NCI-H1092 treated with DMSO at 0.1 percent for 48 hours (cell line): Measurements from ENCODE around the gene SLK.

ENCODE experiments used
- DNase-seq: peaks from one replicate; lab custom pipeline; 2025; lab: John Stamatoyannopoulos, UW

The SLK gene

DNA sequence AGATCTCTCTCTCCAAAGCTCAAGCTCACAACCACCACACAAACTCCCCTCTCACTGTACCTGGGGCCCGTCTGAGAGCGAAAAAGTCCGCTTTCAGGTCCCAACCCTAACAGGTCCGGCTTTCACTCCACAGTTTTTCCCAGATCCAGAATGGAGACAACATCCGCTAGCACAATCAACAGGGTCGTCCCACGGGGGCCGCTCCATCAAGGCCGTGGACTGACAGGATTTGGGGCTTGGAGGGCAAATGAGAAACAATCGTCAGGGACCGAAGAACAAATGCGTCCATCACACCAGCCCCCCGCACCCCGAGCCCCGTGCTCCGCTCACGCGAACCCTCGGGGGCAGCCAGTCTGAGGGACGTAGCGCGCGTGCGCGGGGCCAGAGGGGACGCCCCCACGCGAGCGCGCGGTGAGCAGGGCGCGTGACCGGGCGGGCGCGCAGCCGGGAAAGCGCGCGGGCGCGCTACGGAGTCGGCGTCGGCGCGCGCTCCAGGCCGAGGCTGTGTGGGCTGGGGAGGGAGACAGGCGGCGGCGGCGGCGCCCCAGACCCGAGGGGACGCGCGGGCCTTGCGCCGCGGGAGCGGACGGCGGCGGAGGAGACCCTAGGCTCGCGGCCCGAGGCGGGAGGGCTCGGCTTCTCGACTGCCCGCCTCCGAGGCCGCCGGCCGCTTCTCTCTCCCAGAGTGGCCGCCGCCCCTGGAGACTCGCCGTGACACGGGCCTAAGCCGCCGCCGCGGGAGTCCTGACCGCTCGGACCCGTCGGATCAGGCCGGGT lies at the start of gene SLK:
SLK (plus strand) TSS at position 470 of the 777 bp plus-strand sequence. CDS start 606 bp downstream, outside the sequence.
- DNase-seq = peak; percentile 71

DNA sequence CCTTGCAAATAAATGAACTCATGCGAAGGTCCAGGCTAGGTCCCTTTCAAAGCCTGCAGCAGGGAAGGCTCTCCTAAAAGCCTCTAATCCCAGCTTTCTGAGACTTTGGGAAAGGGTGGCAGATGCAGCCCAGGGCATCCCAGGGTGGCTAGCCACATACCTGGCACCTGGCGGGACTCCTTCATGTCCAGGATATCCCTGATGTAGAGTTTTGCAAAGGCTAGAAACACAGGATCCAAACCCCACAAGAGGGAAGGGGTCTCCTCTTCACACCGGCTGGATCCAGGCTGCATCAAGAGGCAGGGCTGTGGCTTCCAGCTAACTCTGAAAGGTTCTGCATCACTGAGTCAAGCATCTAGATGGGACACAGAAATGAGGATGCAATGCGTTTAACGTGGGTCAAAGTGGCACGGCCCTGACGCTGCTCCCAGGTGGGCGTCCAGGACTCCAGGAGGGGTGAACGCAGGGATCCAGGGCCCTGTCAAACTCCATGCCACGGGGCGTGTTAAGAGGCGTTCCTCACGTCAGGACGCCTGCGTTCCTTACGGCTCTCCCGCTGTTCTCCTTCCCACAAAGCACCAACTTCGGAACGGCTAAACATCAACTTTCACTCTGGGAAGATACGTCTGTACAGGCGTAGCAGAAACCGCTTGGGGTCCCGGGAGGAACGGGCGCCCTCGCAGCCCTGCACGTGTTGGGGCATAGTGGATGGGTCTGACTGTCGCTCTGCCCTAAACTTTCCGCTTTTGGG lies 49.5 kb upstream of the SLK start:
- peak; percentile 35 for DNase-seq

DNA sequence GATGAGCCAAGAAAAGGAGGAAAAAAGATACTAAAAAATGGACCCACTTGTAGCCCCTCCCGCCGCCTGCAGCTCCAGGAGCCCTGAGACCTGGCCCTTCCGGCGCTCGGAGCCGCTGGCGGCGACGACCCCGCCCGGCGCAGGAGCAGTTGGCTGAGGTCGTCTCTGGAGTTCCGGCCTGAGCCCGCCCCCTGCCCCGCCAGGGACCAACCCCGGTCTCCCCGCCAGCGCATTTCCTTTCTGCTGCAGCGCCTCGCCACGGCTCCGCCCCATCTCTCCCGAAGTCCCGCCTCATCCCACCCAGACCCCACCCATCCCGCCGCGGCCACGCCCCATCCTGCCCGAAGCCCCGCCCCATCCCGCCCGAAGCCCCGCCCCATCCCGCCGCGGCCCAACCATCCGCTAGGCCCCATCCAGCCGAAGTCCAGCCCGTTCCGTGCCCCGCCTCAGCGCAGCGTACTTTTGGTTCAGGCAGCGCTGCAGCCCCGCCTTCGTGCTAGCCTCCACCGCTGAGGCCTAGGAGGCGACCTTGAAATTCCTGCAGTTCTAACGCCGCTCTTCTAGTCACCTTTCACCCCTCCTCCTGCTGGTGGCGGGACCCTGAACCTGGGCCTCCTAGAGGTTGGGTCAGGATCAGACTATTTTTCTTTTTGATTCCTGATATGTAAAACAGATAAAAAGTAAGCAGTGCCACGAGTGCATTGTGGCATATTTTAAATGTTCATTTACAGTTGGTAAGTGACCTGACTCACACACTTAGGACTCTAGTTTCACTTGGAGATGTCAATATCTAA lies 48.7 kb upstream of the SLK start, which contains the start of gene STN1:
STN1 (minus strand) TSS at position 132 of the 794 bp plus-strand sequence. CDS start 590 bp downstream, outside the sequence.
- DNase-seq = peak; percentile 91

DNA sequence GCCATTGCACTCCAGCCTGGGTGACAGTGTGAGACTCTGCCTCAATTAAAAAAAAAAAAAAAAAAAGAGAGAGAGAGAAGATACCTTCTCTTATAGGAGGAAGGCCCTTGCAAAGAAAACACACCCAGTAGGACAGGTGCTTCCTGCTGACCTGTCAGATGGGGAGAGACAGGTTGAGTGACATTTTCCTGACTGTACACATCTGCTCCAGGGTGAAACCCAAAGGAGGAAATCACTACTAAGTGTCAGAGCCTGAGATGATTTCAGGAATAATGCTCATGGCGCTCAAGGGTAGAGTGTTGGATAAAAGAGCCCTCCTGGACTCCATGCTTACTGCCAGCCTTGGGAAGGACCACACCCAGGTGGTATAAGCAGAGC lies 47.3 kb upstream of the SLK start:
- DNase-seq = no peak

DNA sequence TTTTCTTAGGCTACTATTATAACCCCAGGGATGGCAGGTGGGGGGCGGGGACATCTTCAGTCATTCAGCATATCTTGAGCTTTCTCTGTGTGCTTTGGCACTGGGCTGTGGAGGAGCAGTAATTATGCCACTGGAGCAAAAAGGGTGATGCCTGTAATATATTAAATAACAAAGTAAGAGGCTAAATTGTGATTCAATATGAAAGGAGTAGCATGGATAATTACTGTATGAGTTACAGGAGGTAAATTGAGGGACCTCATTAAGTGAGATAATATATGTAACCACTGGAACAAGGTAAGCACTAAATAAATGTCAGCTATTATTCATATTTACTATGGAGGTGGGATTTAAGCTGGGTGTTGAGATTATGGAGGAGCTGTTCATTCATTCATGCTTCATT lies 45.7 kb upstream of the SLK start:
- DNase-seq = no peak

DNA sequence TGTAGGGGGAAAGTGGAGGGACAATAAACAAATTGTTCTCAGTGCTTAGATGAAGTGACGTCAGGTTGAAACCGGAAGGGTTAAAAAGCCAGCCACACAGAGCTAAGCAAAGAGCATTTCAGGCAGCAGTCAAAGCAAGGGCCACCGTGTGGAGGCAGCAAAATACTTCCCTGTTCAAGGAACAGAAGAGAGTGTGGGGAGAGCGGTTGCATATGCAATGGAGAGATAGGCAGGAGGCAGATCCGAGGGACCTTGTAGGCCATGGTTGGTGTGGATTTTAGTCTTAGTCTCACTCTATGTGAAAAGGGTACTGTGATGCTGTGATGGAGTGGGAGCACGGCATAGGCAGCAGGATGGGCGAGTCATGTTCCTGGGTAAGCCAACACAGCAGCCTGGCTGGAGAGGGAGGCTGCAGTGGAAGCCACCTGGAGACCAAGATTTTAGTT lies 45.2 kb upstream of the SLK start:
- DNase-seq = no peak

DNA sequence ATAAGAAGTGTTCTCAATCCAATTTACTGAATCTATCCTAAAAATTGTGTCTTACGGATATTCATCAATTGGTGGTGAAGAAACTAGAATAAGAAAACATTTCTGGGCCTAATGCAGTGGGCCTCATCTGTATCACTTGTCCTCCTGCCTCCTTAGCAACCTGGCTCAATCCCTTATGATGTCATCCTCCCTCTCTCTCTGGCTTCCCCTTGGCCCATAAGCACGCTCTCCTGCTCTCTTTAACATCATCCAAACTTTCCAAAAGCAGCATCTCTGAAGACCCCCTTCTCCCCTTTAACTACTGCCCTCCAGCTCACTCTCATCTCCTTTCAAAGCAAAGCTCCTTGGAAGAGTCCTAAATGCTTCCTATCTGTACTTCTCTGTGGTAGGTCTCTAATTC lies 44.3 kb upstream of the SLK start:
- DNase-seq = no peak

DNA sequence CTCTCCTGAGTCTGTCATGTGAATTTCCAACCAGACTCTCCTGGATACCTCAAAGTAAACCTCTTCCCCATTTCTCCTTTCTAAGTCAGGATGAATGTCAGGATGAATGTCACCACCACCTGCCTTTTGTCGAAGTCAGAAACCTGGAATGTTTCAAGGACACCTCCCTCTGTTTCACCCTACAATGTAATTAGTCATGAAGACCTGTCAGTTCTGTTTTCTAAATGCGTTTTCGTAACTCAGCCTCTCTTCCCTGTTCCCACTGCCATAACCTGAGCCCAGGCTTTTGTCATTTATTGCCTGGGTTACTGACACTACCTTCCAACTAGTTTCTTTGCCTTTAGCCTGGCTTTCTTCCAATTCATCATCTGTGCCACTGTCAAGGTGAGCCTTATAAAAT lies 43.4 kb upstream of the SLK start:
- DNase-seq = no peak

DNA sequence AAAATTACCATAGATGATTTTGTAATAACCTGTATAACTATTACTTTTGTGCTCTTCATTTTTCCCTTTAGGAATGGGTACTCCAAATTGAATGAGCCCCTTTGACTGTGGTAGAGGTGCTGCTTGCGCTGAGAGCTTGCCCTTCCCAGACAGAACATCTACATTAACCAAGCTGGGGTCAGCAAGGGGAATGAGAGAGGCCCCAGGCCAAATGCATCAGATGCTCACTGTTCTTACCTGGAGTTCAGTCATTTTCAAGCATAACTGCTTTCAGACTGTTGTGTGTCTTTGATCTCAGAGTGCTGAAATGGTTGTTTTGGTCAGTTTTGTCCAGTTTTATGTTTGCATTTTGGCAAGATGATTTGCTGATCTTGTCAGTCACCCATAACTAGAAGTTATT lies 41.3 kb upstream of the SLK start:
- no peak for DNase-seq

DNA sequence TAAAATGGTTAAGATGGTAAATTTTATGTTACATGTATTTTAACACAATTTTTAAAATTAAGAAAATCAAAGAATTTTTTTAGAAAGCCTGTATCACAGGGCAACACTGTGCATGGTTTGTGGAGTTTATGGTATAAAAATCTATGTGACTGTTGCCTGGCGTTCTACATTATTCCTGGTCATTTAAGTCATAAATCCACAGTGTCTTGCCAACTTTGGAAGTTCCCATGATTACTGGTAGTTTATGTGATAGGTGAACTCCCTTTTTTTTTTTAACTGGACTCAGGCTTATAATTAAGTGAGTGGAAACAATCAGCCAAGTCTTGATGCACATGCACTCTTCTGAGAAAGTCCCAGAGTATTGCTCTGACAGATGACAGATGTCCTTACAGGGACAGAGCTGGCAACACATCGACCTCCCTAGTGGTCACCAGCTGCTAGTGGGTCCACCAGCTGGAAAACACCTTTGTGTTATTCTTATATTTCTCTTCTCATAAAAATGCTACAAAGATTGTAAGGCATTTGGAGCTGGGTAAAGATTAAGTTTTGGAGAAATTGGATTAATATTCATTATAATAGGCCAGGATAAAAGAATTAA lies 40.1 kb upstream of the SLK start:
- no peak for DNase-seq

DNA sequence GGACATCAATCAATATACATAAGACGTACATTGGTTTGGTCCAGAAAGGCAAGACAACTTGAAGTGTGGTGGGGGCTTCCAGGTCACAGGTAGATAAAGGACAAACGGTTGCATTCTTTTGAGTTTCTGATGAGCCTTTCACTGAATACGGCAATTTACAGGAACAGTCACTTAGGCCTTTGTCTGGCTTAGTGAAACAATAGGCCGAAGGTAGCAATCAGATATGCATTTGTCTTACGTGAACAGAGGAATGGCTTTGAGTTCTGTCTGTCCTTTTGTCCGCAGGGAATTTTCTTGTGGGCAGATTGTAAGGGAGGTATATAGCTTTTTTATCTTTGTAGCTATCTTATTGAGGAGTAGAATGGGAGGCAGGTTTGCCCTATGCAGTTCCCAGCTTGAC lies 38.2 kb upstream of the SLK start:
- DNase-seq = no peak

DNA sequence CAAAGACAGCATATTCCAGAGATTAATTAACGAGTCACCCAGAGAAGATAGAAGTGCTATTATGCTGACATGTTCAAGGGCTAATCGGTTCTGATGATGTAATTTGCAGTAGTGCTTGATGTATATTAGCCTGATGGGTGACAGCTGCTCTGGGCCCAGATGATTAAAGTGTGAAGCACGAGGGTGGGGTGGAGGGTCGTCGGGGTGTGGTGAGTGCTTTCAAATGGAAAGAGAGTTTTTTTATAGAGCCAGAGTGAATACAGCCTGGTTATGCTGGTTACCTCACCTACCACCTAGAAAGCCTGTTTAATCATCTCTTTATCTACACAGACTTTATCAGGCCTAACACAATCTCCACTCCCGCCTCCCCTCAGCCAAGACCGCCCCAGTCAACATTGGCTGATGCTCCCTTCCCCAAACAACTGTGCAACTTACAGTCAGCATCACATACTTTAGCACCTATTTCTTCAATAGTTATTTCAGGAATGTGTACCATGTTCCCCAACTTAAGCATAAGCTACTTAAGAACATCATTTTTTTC lies 37.5 kb upstream of the SLK start:
- DNase-seq = no peak

DNA sequence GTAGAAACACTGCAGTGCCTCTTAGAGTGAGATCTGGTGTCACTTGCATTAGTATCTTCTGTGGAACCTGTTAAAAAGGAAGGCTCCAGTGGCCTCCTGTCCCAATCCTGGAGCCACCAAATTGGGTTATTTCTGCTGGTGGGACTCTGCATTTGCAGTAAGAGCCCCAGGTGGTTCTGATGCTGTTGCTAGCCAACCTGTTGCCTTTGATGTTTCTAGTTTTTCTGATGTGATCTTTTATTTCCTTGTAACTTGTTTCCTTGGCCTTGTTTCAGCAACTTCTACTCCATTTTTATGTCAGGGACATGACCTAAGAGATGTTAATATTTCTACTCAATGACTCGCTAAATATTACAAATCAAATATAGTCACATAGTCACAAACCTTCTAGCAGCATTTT lies 36.5 kb upstream of the SLK start:
- no peak for DNase-seq

DNA sequence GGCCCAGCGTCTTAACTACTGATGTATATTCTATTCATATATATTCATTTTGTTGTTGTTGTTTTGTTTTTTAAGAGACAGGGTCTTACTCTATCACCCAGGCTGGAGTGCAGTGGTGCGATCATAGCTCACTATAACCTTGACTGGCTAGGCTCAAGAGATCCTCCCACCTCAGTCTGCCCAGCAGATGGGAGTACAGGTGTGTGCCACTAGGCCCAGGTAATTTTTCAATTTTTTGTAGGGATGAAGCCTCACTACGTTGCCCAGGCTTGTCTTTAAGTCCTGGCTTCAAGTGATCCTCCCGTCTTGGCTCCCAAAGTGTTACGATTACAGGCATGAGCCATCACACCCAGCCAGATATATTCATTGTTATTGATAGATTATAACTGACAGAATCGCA lies 36.1 kb upstream of the SLK start:
- DNase-seq = no peak

DNA sequence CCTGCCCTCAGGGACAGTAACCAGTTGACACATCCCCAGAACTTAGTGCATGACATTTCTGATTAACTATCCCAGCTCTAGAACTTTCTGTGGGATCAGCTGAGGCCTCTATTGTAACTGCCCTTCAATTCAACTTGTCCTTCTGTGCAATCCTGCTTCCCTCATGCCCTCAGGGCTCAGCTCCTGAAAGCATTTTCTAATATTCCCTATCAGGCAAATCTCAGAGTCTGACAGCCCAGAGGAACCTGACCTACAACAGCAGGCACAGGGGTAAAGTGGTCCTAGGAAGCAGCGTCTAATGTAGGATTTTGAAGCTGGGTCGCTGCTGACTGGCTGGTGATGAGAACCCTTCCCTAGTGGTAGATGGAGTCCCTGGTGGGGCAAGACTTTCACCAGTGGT lies 35.3 kb upstream of the SLK start:
- DNase-seq = no peak

DNA sequence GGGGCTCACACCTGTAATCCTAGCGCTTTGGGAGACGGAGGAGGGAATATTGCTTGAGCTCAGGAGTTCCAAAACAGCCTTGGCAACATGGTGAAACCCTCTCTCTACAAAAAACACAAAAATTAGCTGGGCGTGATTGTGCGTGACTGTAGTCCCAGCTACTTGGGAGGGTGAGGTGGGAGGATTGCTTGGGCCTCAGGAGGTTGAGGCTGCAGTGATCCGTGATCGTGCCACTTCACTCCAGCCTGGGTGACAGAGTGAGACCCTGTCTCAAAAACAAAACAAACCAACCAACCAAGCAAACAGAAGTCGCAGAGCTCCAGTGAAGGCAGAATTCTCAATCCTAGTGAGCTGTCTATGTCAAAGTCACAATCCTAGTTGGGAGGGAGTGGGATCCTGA lies 34.7 kb upstream of the SLK start:
- DNase-seq = no peak

DNA sequence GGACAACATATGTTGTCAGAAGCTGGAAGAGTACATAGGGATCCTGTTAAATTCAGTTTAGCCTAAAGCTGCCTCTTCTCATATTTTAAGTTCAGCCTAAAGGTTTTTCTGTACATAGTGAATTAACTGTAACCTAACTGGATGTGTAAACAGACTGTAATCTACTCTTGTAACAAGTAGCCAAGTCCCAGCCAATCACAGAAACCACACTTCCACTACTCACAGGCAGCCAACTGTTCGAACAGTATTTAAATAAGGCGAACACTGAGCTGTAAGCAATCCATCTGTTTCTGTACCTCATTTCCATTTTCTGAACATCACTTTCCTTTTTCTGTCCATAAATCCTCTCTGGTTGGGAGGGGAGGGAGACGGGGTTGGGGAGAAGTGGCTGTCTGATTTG lies 34.0 kb upstream of the SLK start:
- DNase-seq = no peak

DNA sequence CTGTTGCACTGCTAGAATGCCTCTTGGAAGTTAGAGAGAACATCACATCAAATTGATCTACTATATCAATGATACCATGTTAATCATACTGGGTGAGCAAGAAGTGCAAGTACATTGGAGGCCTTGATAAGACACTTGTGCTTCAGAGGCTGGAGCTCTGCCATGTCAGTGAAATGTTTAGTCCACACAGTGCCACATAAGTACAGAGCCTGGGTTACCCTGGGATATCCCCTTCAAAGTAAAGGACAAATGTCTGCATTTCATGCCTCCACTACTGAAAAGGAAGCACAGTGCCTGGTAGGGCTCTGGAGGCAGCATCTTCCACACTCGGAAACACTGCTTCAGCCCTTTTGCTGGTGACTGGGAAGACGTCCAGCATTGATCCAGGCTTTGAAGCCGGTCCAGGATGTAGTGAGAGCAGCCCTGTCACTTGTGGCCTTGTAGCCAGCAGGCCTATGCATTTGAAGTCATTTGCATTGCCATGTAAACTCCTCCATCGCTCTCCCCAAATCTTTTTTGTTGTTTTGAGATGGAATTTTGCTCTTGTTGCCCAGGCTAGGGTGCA lies 33.3 kb upstream of the SLK start:
- no peak for DNase-seq

DNA sequence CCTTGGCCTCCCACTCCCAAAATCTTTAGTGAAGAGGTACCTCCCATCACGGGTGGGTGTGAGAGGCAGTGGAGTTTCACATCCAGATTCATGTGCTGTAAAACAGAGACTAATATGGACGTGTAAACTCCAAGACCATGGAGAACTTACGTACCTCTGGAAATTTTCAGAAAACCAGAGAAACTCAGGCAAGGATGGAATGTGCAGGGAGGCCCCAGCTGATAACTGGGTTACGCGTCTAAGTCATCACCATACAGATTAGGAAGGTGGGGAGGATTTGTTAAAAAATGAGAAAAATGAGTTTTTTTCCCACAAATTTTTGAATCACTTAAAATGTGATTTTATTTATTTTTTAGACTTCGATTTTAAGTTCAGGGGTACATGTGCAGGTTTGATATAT lies 32.6 kb upstream of the SLK start:
- DNase-seq = no peak

DNA sequence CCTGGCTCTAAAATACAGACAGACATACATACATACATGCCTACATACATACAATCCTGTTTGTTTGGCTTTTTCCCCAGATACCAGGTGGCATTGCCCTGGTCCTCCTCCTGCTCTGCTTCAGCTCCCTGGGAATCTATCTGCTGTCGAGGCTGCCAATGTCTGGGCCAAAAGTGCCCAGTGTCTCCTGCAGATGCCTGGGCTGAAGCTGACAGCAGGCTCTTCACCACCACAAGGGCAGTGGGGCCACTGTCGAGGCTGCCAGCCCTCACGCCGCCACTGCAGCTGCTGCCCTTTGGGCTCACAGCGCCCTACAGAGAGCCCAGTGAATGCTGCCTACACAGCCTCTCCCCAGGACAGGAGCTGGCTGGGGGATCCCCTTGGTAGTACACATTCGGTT lies 30.9 kb upstream of the SLK start:
- DNase-seq = no peak

DNA sequence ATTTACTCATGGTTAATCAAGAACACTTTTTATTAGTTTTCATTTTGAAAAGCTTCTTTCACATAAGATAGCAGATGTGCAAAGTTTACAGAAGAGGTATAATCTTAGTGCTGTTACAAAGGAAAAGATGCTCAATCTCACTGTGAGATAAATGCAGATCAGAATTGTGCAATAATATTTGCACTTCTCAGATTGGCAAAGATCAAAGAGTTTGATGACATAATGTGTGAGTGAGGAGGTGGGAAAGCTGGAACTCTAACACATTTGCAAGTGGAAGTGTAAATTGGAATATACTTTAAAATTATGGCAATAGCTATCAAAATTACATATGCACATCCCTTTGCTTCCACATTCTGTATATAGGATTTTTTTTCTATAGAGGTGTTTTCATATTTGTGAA lies 27.4 kb upstream of the SLK start:
- DNase-seq = no peak

DNA sequence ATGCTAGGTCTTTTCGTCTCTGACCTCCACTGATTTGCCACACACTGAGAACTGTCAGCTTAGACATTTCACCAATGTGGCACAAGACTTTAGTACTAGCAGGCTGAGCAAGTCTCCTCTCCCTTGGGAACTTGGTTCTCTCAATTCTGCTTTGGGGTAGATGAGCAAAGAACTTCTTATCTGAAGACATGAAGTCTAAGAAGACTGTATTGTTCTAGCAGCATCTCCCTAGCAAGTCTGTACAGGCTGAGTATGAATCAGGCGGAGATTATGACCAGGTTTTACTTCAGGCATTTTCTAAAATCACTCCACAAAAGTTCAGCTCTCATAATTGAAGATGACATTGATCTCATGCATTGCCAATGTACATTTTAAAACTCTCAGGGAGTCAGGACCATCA lies 25.1 kb upstream of the SLK start:
- DNase-seq = no peak
